ENCODE measurements around the gene TRMT61B. TPM values are rescaled to one million over a fixed set of nuclear protein-coding genes. Genes with fewer than 3 reads are reported as not detected.

Gene TRMT61B
- total and polyA plus RNA-seq, 2 of the 4 experiments (the other 2 are of a cell fraction): 5.7 to 6.6 TPM

DNA sequence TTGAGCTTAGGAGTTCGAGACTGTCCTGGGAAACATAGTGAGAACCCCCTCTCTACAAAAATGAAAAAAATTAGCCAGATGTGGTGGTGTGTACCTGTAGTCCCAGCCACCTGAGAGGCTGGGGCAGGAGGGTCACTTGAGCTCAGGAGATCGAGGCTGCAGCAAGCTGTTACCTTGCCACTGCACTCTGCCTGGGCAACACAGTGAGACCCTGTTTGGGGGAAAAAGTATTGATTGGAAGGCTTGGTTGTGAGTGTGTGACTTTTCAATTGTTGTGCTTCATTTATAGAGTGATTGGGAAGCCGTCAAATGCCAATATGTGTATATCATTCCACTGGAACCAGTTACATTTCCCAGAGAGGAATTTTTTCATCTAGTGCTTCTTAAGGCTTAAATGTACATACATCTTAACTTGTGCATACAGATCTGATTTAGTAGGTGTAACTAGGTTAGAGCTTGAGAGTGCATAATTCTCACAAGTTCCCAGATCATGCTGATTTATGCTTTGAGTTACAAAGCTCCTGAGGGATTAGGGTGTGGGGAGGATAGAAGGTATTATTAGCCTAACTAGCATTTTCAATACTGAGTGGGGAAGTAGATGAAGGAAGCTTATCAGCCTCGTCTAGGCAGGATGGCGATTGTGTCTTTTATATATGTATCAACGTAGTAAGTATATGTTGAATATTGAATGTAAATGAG, 39.7 kb upstream of the TRMT61B start:
- no peak overlapping the region for H2BK20ac ChIP-seq (ENCODE audit: low read depth, low read length)
- H2AK9ac ChIP-seq (replicated peaks; ENCODE audit: low read depth, low read length, poor library complexity): no peak overlapping the region
- H3K9me1 ChIP-seq (ENCODE audit: insufficient read depth, low read length): peaks cover 6% of the 10 kb centered on the region
- no peak overlapping the region for H4K5ac ChIP-seq (ENCODE audit: low read depth, low read length)
- intact Hi-C loops (cut with micrococcal nuclease): no loop called here
- H3K4ac ChIP-seq (ENCODE audit: low read depth, low read length): no peak overlapping the region
- H3K9ac ChIP-seq (ENCODE audit: low read depth, low read length): no peak overlapping the region
- WGBS, 2 experiments (ENCODE audit: extremely low coverage in 2 of 2, insufficient read length in 1 of 2): 80 to 100% methylated on average over 1 of the region's 6 CpGs
- H3K9me3 ChIP-seq (ENCODE audit: control insufficient read depth, insufficient read depth, low read length): no peaks in the 10 kb centered on the region
- no peak overlapping the region for H3K4me3 ChIP-seq (ENCODE audit: insufficient read depth, low read depth, low read length)
- H3K36me3 ChIP-seq (ENCODE audit: control insufficient read depth, insufficient read depth, low read length): peaks cover 41% of the 10 kb centered on the region
- peaks cover 14% of the 10 kb centered on the region; the same call in 1 of the 2 replicates for H3K4me1 ChIP-seq (ENCODE audit: control insufficient read depth, insufficient read depth, low read length)
- no peak overlapping the region for H2BK15ac ChIP-seq (ENCODE audit: low read depth, low read length)
- dilution Hi-C loops (cut with HindIII; ENCODE audit: low sequenced_read_pairs, unreplicated experiment): no loop called here
- no peak overlapping the region for H3K56ac ChIP-seq (ENCODE audit: extremely low read depth, insufficient read depth, low read length)
- H3K79me1 ChIP-seq (ENCODE audit: low read depth in 1 of 2, low read length in 2 of 2): peaks cover 29 to 64% of the 10 kb centered on the region in 2 experiments
- no peak overlapping the region for H2BK120ac ChIP-seq (ENCODE audit: low read depth, low read length)
- H3K27ac ChIP-seq (ENCODE audit: insufficient read depth, low read length): no peak overlapping the region
- peaks cover 39% of the 10 kb centered on the region for H4K20me1 ChIP-seq (ENCODE audit: insufficient read depth, low read length)
- H2BK5ac ChIP-seq (ENCODE audit: low read depth, low read length, poor library complexity, severe bottlenecking): no peak overlapping the region
- ATAC-seq (ENCODE audit: low read depth) (no peak), DNase-seq (no peak)
- BruUV-seq (replicated peaks): no TSS peak
- CTCF ChIA-PET: no interaction called here
- in situ Hi-C loops (cut with MboI; ENCODE audit: low sequenced_read_pairs): loop anchor here (25.0 kb wide), 1 partner anchor 323 kb away; no protein-coding TSS in a partner anchor
- no peak overlapping the region for H3K18ac ChIP-seq (ENCODE audit: low read depth, low read length)
- no peak overlapping the region for H4K91ac ChIP-seq (ENCODE audit: insufficient read depth, low read depth, low read length)
- no peak overlapping the region for H3K14ac ChIP-seq (replicated peaks; ENCODE audit: low read depth, low read length)
- no peaks in the 10 kb centered on the region for H3K27me3 ChIP-seq (ENCODE audit: control insufficient read depth, insufficient read depth, low read length)
- H2AK5ac ChIP-seq (ENCODE audit: low read depth, low read length): no peak overlapping the region
- no peak overlapping the region for H2AFZ ChIP-seq (replicated peaks; ENCODE audit: low read length, poor library complexity)
- TF ChIP-seq, protein P1, sequence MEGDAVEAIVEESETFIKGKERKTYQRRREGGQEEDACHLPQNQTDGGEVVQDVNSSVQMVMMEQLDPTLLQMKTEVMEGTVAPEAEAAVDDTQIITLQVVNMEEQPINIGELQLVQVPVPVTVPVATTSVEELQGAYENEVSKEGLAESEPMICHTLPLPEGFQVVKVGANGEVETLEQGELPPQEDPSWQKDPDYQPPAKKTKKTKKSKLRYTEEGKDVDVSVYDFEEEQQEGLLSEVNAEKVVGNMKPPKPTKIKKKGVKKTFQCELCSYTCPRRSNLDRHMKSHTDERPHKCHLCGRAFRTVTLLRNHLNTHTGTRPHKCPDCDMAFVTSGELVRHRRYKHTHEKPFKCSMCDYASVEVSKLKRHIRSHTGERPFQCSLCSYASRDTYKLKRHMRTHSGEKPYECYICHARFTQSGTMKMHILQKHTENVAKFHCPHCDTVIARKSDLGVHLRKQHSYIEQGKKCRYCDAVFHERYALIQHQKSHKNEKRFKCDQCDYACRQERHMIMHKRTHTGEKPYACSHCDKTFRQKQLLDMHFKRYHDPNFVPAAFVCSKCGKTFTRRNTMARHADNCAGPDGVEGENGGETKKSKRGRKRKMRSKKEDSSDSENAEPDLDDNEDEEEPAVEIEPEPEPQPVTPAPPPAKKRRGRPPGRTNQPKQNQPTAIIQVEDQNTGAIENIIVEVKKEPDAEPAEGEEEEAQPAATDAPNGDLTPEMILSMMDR (conservative IDR thresholded peaks at IDR 0.05; ENCODE audit: low read depth, low read length): no peak
- TF ChIP-seq BHLHE40 (IDR thresholded peaks at IDR 0.05; ENCODE audit: low read depth, low read length) (no peak), MAZ (IDR thresholded peaks at IDR 0.05; ENCODE audit: borderline replicate concordance, low read depth, low read length) (no peak), FOS (IDR thresholded peaks at IDR 0.05; ENCODE audit: low read depth, low read length) (no peak), POLR2A (IDR thresholded peaks at IDR 0.05; ENCODE audit: low read depth, low read length) (no peak)
- TF ChIP-seq, protein P2, sequence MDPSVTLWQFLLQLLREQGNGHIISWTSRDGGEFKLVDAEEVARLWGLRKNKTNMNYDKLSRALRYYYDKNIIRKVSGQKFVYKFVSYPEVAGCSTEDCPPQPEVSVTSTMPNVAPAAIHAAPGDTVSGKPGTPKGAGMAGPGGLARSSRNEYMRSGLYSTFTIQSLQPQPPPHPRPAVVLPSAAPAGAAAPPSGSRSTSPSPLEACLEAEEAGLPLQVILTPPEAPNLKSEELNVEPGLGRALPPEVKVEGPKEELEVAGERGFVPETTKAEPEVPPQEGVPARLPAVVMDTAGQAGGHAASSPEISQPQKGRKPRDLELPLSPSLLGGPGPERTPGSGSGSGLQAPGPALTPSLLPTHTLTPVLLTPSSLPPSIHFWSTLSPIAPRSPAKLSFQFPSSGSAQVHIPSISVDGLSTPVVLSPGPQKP (IDR thresholded peaks at IDR 0.05; ENCODE audit: borderline replicate concordance, low read depth, low read length): no peak
- POLR2A ChIA-PET (ENCODE audit: unreplicated experiment): no interaction called here
- H4K8ac ChIP-seq (ENCODE audit: low read depth in 2 of 2, low read length in 2 of 2): no peak overlapping the region
- H3K4me2 ChIP-seq (ENCODE audit: low read depth, low read length): no peak overlapping the region
- no peak overlapping the region for H3K23ac ChIP-seq (ENCODE audit: low read depth, low read length)
